Prostate gland (tissue), 2 donors: ENCODE results near the gene SERTAD4.

Experiments
- CTCF ChIP-seq, 4 experiments: fragments of 200-600 bp in 2 of 4; fragments of 450-650 bp in 2 of 4; sonication (generic) in 2 of 4; IDR thresholded peaks; 1 replicate in 3 of 4; 2 replicates in 1 of 4; pipeline ENCODE4 v1.5.1; 2016 to 2019; ENCODE audit warnings: antibody characterized with exemption in 4 of 4, mild to moderate bottlenecking in 2 of 4, moderate library complexity in 2 of 4
- POLR2A ChIP-seq: fragments of 450-650 bp; IDR thresholded peaks from one replicate; pipeline ENCODE4 v1.6.1; 2016; ENCODE audit warnings: antibody characterized with exemption, mild to moderate bottlenecking

- TF ChIP-seq CTCF (IDR thresholded peaks at IDR 0.05): no peak
- TF ChIP-seq POLR2A: peak; percentile 18
Observed at GRCh38 chr1:210233495-210234328, 1.1 kb downstream of the SERTAD4 start.
